Measurements from ENCODE around the gene ARIH1. TPM values are rescaled to one million over a fixed set of nuclear protein-coding genes. Genes with fewer than 3 reads are reported as not detected.
"Not testable (repeated sequence)": the region's sequence is repeated elsewhere in the genome, so short reads cannot be mapped to it uniquely, and the experiment has no call there.

ARIH1 gene
- total RNA-seq, 2 donors from 2014 or later, result 28.6 to 88.4 TPM

- peak overlapping the region; percentile 65 for H3K4me3 ChIP-seq
- H3K36me3 ChIP-seq; H3K9me3 ChIP-seq; H3K27me3 ChIP-seq (replicated peaks; ENCODE audit: insufficient read depth); H3K4me1 ChIP-seq (ENCODE audit: control insufficient read depth in 1 of 2, low read depth in 2 of 2); H3K27ac ChIP-seq: not testable (repeated sequence)
- DNase-seq (ENCODE audit: low spot score), result peak; percentile 21
- peak; percentile 52 for ATAC-seq (ENCODE audit: insufficient number of reproducible peaks, low FRiP score, low read depth)
Observed at GRCh38 chr15:72636519-72637282, 162.6 kb downstream of the ARIH1 start.

GRCh38 chr15:72639759-72640483, 165.8 kb downstream of the ARIH1 start:
- H3K4me1 ChIP-seq (ENCODE audit: control insufficient read depth in 1 of 2, low read depth in 2 of 2); H3K36me3 ChIP-seq; H3K27ac ChIP-seq; H3K27me3 ChIP-seq (replicated peaks; ENCODE audit: insufficient read depth); ATAC-seq (ENCODE audit: insufficient number of reproducible peaks, low FRiP score, low read depth); H3K4me3 ChIP-seq; DNase-seq (ENCODE audit: low spot score); H3K9me3 ChIP-seq: not testable (repeated sequence)

DNA sequence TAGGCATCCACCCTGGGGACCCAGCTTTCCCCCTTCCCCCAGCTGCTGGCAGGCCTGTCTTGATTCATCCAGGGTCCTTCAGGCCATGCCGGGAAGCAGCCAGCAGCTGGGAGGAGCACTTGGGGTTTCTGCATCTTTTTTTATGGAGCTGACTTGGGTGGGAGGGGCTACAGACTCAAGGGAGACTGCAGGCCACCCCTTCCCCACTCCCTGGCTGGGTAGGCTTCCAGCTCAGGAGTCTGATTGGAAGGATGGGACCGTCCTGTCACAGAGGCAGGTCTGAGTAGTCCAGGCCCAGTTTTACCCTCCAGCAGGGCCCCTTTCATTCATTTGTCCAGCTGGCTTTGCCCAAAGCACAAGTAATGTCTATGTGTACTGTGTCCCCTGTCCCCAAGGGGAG, 168.1 kb downstream of the ARIH1 start:
- H3K4me1 ChIP-seq (ENCODE audit: control insufficient read depth in 1 of 2, low read depth in 2 of 2); ATAC-seq (ENCODE audit: insufficient number of reproducible peaks, low FRiP score, low read depth): not testable (repeated sequence)

DNA sequence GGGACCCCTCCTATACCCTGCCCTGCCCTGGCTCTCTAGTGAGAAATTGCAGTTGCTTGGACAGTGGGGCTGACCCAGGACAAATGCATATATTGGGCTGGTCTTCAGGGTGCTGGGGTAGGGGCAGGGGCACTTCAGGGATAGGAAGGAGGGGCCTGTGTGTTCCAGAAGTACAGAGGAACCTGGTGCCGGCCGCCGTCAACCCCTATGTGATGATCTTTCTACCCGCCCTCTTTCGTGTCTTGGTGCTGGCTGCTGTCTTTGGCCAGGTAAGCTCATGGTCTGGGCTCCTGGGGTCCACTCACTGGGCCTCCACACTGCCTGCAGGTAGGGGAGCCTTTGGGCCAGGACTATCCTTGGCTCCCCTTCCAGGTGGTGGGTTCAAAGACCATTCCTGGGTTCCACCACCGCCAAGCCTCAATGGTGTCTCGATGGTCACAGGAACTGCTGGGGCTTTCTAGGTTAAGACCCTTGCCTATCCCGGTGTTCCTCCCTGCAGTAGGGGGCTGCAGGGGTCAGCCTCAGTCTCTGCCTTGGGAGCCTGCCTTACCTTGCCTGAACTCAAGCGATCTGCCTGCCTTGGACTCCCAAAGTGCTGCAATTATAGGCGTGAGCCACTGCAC, 174.6 kb downstream of the ARIH1 start:
- H3K27ac ChIP-seq; H3K9me3 ChIP-seq; H3K4me3 ChIP-seq; H3K36me3 ChIP-seq; DNase-seq (ENCODE audit: low spot score); ATAC-seq (ENCODE audit: insufficient number of reproducible peaks, low FRiP score, low read depth); H3K4me1 ChIP-seq (ENCODE audit: control insufficient read depth in 1 of 2, low read depth in 2 of 2); H3K27me3 ChIP-seq (replicated peaks; ENCODE audit: insufficient read depth): not testable (repeated sequence)

More for the DNA sequence above, 168.1 kb downstream of the ARIH1 start:
- H3K9me3 ChIP-seq; DNase-seq (ENCODE audit: low spot score); H3K4me3 ChIP-seq; H3K27ac ChIP-seq; H3K27me3 ChIP-seq (replicated peaks; ENCODE audit: insufficient read depth); H3K36me3 ChIP-seq: not testable (repeated sequence)

Other genes starting within 250 kb of the ARIH1 start
- gene PKM, start 243.1 kb upstream of the ARIH1 start, total RNA-seq, result 100 to 1,000 TPM; 515 to 544 TPM
- 10 to 100 TPM; 44.0 to 49.9 TPM for gene PARP6, start 201.8 kb upstream of the ARIH1 start, total RNA-seq
- gene CELF6, start 154.2 kb upstream of the ARIH1 start, total RNA-seq, result 1 to 10 TPM; 2.3 to 4.1 TPM
- 10 to 100 TPM; 79.5 to 89.8 TPM for gene HEXA, start 98.3 kb upstream of the ARIH1 start, total RNA-seq
- gene TMEM202, start 76.0 kb upstream of the ARIH1 start, total RNA-seq, result not detected
- gene GOLGA6B, start 180.4 kb downstream of the ARIH1 start, total RNA-seq, result not detected
- gene HIGD2B, start 211.9 kb downstream of the ARIH1 start, total RNA-seq, result not detected
- gene BBS4, start 211.9 kb downstream of the ARIH1 start, total RNA-seq, result 10 to 100 TPM; 22.1 to 22.6 TPM